ENCODE data around the gene TPRA1.

The TPRA1 gene

GRCh38 chr3:127590593-127591465 lies at the start of gene TPRA1:
TSS of gene TPRA1 (minus strand) at chr3:127590733. CDS start at chr3:127580146, 10,587 bp downstream.
- peak; percentile 36 for TF ChIP-seq CTCF (IDR thresholded peaks at IDR 0.05)
- Histone ChIP-seq H3K4me1 (peaks cover 15% of the 10 kb centered on the region), H3K79me2 (peaks cover 35% of the 10 kb centered on the region), H3K36me3 (ENCODE audit: control insufficient read depth, insufficient read depth, low read length) (no peaks in the 10 kb centered on the region), H2AFZ (peak within 1 kb of the TSS; percentile 86), H3K4me3 (ENCODE audit: low read depth, low read length) (peak within 1 kb of the TSS; percentile 85), H3K4me2 (ENCODE audit: low read length) (peak within 1 kb of the TSS; percentile 96), H3K27me3 (ENCODE audit: control insufficient read depth, insufficient read depth, low read length) (no peaks in the 10 kb centered on the region), H3K27ac (peak within 1 kb of the TSS; percentile 74), H3K9ac (peak within 1 kb of the TSS; percentile 84), H3K9me3 (ENCODE audit: control insufficient read depth, low read length) (no peaks in the 10 kb centered on the region)

GRCh38 chr3:127640042-127640355 lies 49.5 kb upstream of the TPRA1 start:
- no peak for TF ChIP-seq CTCF (IDR thresholded peaks at IDR 0.05)
- Histone ChIP-seq H3K4me1 (no peaks in the 10 kb centered on the region), H3K27ac (no peak overlapping the region), H3K27me3 (ENCODE audit: control insufficient read depth, insufficient read depth, low read length) (no peaks in the 10 kb centered on the region), H3K9ac (no peak overlapping the region), H2AFZ (no peak overlapping the region), H3K4me2 (ENCODE audit: low read length) (no peak overlapping the region), H3K4me3 (ENCODE audit: low read depth, low read length) (no peak overlapping the region), H3K79me2 (no peaks in the 10 kb centered on the region), H3K9me3 (ENCODE audit: control insufficient read depth, low read length) (no peaks in the 10 kb centered on the region), H3K36me3 (ENCODE audit: control insufficient read depth, insufficient read depth, low read length) (no peaks in the 10 kb centered on the region)

GRCh38 chr3:127639173-127640041 lies 48.9 kb upstream of the TPRA1 start:
- no peak overlapping the region for H2AFZ ChIP-seq
- H3K9ac ChIP-seq, result no peak overlapping the region
- no peaks in the 10 kb centered on the region for H3K36me3 ChIP-seq (ENCODE audit: control insufficient read depth, insufficient read depth, low read length)
- H3K4me1 ChIP-seq, result no peaks in the 10 kb centered on the region
- H3K27ac ChIP-seq, result no peak overlapping the region
- H3K27me3 ChIP-seq (ENCODE audit: control insufficient read depth, insufficient read depth, low read length), result no peaks in the 10 kb centered on the region
- TF ChIP-seq CTCF (IDR thresholded peaks at IDR 0.05), result no peak
- H3K79me2 ChIP-seq, result no peaks in the 10 kb centered on the region
- H3K4me3 ChIP-seq (ENCODE audit: low read depth, low read length), result no peak overlapping the region
- H3K9me3 ChIP-seq (ENCODE audit: control insufficient read depth, low read length), result no peaks in the 10 kb centered on the region
- H3K4me2 ChIP-seq (ENCODE audit: low read length), result no peak overlapping the region

- Histone ChIP-seq H3K36me3 (ENCODE audit: control insufficient read depth, insufficient read depth, low read length) (no peaks in the 10 kb centered on the region), H3K9ac (no peak overlapping the region), H3K4me2 (ENCODE audit: low read length) (no peak overlapping the region), H3K79me2 (no peaks in the 10 kb centered on the region), H3K9me3 (ENCODE audit: control insufficient read depth, low read length) (no peaks in the 10 kb centered on the region), H3K27me3 (ENCODE audit: control insufficient read depth, insufficient read depth, low read length) (no peaks in the 10 kb centered on the region), H3K27ac (no peak overlapping the region), H3K4me1 (no peaks in the 10 kb centered on the region), H3K4me3 (ENCODE audit: low read depth, low read length) (no peak overlapping the region), H2AFZ (no peak overlapping the region)
- no peak for TF ChIP-seq CTCF (IDR thresholded peaks at IDR 0.05)
Observed at GRCh38 chr3:127637971-127638370, 47.4 kb upstream of the TPRA1 start.
